GM08714 (cell line): ENCODE data around the gene ZNF335.

Experiments
- H3K4me3 ChIP-seq: fragments of 200-500 bp; sonication (Bioruptor generic); 2 replicates; pipeline ENCODE4 v1.5.1; 2014; ENCODE audit warnings: mild to moderate bottlenecking, low read length, inconsistent platforms
- ZNF274 ChIP-seq: IDR thresholded peaks from 2 replicates; pipeline ENCODE4 v1.6.1; 2012; ENCODE audit warnings: mild to moderate bottlenecking, low read depth, low read length

ZNF335 gene

GRCh38 chr20:45970646-45971424, 1.2 kb downstream of the ZNF335 start:
- H3K4me3 ChIP-seq, result peak overlapping the region; percentile 94
- no peak for TF ChIP-seq ZNF274

- peak overlapping the region; percentile 94 for H3K4me3 ChIP-seq
- TF ChIP-seq ZNF274, result no peak
Observed at GRCh38 chr20:45969712-45970634, 2.0 kb downstream of the ZNF335 start.

GRCh38 chr20:45968801-45969711, 2.9 kb downstream of the ZNF335 start:
- TF ChIP-seq ZNF274, result no peak

GRCh38 chr20:45968081-45968671, 3.8 kb downstream of the ZNF335 start:
- TF ChIP-seq ZNF274, result no peak
- H3K4me3 ChIP-seq, result no peak overlapping the region

More at GRCh38 chr20:45968801-45969711, 2.9 kb downstream of the ZNF335 start:
- H3K4me3 ChIP-seq, result no peak overlapping the region

GRCh38 chr20:45967551-45968080, 4.4 kb downstream of the ZNF335 start:
- H3K4me3 ChIP-seq, result no peak overlapping the region
- TF ChIP-seq ZNF274, result no peak

GRCh38 chr20:45965169-45966002, 6.6 kb downstream of the ZNF335 start:
- H3K4me3 ChIP-seq, result no peak overlapping the region
- TF ChIP-seq ZNF274, result no peak

- no peak for TF ChIP-seq ZNF274
- no peak overlapping the region for H3K4me3 ChIP-seq
Observed at GRCh38 chr20:45964006-45964400, 8.0 kb downstream of the ZNF335 start.

GRCh38 chr20:45963059-45964005, 8.7 kb downstream of the ZNF335 start:
- no peak for TF ChIP-seq ZNF274
- H3K4me3 ChIP-seq, result no peak overlapping the region

GRCh38 chr20:45962031-45962755, 9.8 kb downstream of the ZNF335 start:
- no peak for TF ChIP-seq ZNF274
- H3K4me3 ChIP-seq, result no peak overlapping the region

GRCh38 chr20:45959956-45960630, 11.9 kb downstream of the ZNF335 start:
- H3K4me3 ChIP-seq, result no peak overlapping the region
- TF ChIP-seq ZNF274, result no peak

GRCh38 chr20:45959126-45959525, 12.9 kb downstream of the ZNF335 start:
- no peak for TF ChIP-seq ZNF274

More at GRCh38 chr20:45959126-45959525, 12.9 kb downstream of the ZNF335 start:
- H3K4me3 ChIP-seq, result no peak overlapping the region
